PC-9 (cell line): ENCODE measurements around the gene RASGEF1C.

Experiments used
- EZH2 ChIP-seq: fragments of 200-600 bp; sonication (generic); IDR thresholded peaks from 2 replicates; pipeline ENCODE4 v1.8.0; 2017; ENCODE audit warnings: antibody characterized with exemption, low read depth
- TF ChIP-seq, protein P1 (sequence below): fragments of 200-600 bp; sonication (generic); conservative IDR thresholded peaks from 2 replicates; pipeline ENCODE4 v1.6.1; 2017; ENCODE audit warnings: mixed run types, antibody characterized with exemption, mild to moderate bottlenecking, moderate library complexity

GRCh38 chr5:180135967-180136629, 72.9 kb downstream of the RASGEF1C start:
- TF ChIP-seq, protein P1, sequence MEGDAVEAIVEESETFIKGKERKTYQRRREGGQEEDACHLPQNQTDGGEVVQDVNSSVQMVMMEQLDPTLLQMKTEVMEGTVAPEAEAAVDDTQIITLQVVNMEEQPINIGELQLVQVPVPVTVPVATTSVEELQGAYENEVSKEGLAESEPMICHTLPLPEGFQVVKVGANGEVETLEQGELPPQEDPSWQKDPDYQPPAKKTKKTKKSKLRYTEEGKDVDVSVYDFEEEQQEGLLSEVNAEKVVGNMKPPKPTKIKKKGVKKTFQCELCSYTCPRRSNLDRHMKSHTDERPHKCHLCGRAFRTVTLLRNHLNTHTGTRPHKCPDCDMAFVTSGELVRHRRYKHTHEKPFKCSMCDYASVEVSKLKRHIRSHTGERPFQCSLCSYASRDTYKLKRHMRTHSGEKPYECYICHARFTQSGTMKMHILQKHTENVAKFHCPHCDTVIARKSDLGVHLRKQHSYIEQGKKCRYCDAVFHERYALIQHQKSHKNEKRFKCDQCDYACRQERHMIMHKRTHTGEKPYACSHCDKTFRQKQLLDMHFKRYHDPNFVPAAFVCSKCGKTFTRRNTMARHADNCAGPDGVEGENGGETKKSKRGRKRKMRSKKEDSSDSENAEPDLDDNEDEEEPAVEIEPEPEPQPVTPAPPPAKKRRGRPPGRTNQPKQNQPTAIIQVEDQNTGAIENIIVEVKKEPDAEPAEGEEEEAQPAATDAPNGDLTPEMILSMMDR: no peak
- no peak for TF ChIP-seq EZH2
